ENCODE results near the gene RASL12. TPM values are rescaled to one million over a fixed set of nuclear protein-coding genes. Genes with fewer than 3 reads are reported as not detected.
"Not testable (repeated sequence)": the region's sequence is repeated elsewhere in the genome, so short reads cannot be mapped to it uniquely, and the experiment has no call there.

RASL12 gene
- polyA plus RNA-seq: 10 to 100 TPM in 1 of 3 donors, 1 to 10 TPM in 2; 1.7 to 21.6 (median 6.7) TPM

GRCh38 chr15:65067645-65068402 is at the start of gene RASL12:
Gene RASL12, minus strand, starts transcription at chr15:65067991. Its CDS starts 156 bp downstream, at chr15:65067835.
- H3K27ac ChIP-seq (ENCODE audit: low read depth, low read length): peak within 1 kb of the TSS; percentile 36
- 3 to 10% (median 5%) methylated on average over 42 to 66 of the region's 66 CpGs for WGBS, 3 donors

GRCh38 chr15:65115542-65115941 is 47.8 kb upstream of the RASL12 start:
- whole genome bisulfite sequencing, 3 donors: 84 to 91% (median 88%) methylated on average over 5 of the region's 5 CpGs
- no peak overlapping the region for H3K27ac ChIP-seq (ENCODE audit: low read depth, low read length)

GRCh38 chr15:65115086-65115485 is 47.3 kb upstream of the RASL12 start, which contains the start of gene UBAP1L:
Gene UBAP1L, minus strand, starts transcription at chr15:65115200. Its CDS starts 8,985 bp downstream, at chr15:65106215.
- H3K27ac ChIP-seq (ENCODE audit: low read depth, low read length): no peak within 1 kb of the TSS
- WGBS, 3 donors: 87 to 94% (median 92%) methylated on average over 2 of the region's 2 CpGs

- 54 to 79% (median 55%) methylated on average over 3 of the region's 3 CpGs for WGBS, 3 donors
These were observed 43.0 kb upstream of the RASL12 start for GRCh38 chr15:65110676-65111292.

GRCh38 chr15:65106011-65106590 is 38.3 kb upstream of the RASL12 start:
- no peak overlapping the region for H3K27ac ChIP-seq (ENCODE audit: low read depth, low read length)
- 79 to 82% (median 80%) methylated on average over 6 of the region's 6 CpGs for WGBS, 3 donors

More at GRCh38 chr15:65110676-65111292, 43.0 kb upstream of the RASL12 start:
- no peak overlapping the region for H3K27ac ChIP-seq (ENCODE audit: low read depth, low read length)

- 89 to 91% (median 91%) methylated on average over 5 of the region's 5 CpGs for WGBS, 3 donors
These were observed 37.2 kb upstream of the RASL12 start for GRCh38 chr15:65105038-65105437.

GRCh38 chr15:65102912-65103311 is 35.1 kb upstream of the RASL12 start:
- no peak overlapping the region for H3K27ac ChIP-seq (ENCODE audit: low read depth, low read length)
- 96 to 100% (median 97%) methylated on average over 3 of the region's 3 CpGs for WGBS, 3 donors

More at GRCh38 chr15:65105038-65105437, 37.2 kb upstream of the RASL12 start:
- no peak overlapping the region for H3K27ac ChIP-seq (ENCODE audit: low read depth, low read length)

GRCh38 chr15:65101891-65102708 is 34.3 kb upstream of the RASL12 start:
- H3K27ac ChIP-seq (ENCODE audit: low read depth, low read length): no peak overlapping the region
- 68 to 86% (median 86%) methylated on average over 45 to 75 of the region's 75 CpGs for WGBS, 3 donors

GRCh38 chr15:65101411-65101890 is 33.7 kb upstream of the RASL12 start:
- no peak overlapping the region for H3K27ac ChIP-seq (ENCODE audit: low read depth, low read length)
- 32 to 42% (median 42%) methylated on average over 9 of the region's 9 CpGs for WGBS, 3 donors

GRCh38 chr15:65100442-65100841 is 32.7 kb upstream of the RASL12 start:
- H3K27ac ChIP-seq (ENCODE audit: low read depth, low read length): no peak overlapping the region
- WGBS, 3 donors: 82 to 87% (median 85%) methylated on average over 7 of the region's 7 CpGs

- H3K27ac ChIP-seq (ENCODE audit: low read depth, low read length): not testable (repeated sequence)
- 94 to 98% (median 95%) methylated on average over 10 of the region's 10 CpGs for WGBS, 3 donors
These were observed 32.0 kb upstream of the RASL12 start for GRCh38 chr15:65099801-65100200.

GRCh38 chr15:65099336-65099735 is 31.5 kb upstream of the RASL12 start:
- H3K27ac ChIP-seq (ENCODE audit: low read depth, low read length): no peak overlapping the region
- WGBS, 3 donors: 96 to 98% (median 97%) methylated on average over 5 of the region's 5 CpGs

- WGBS, 3 donors: 92 to 97% (median 95%) methylated on average over 7 of the region's 7 CpGs
- no peak overlapping the region for H3K27ac ChIP-seq (ENCODE audit: low read depth, low read length)
These were observed 30.0 kb upstream of the RASL12 start for GRCh38 chr15:65097651-65098263.

- 85 to 90% (median 87%) methylated on average over 6 of the region's 6 CpGs for WGBS, 3 donors
- H3K27ac ChIP-seq (ENCODE audit: low read depth, low read length): no peak overlapping the region
These were observed 28.9 kb upstream of the RASL12 start for GRCh38 chr15:65096481-65097385.

GRCh38 chr15:65095747-65096104 is 27.9 kb upstream of the RASL12 start:
- H3K27ac ChIP-seq (ENCODE audit: low read depth, low read length): no peak overlapping the region
- WGBS, 3 donors: 76 to 93% (median 88%) methylated on average over 6 of the region's 6 CpGs

- 67 to 72% (median 72%) methylated on average over 5 of the region's 5 CpGs for WGBS, 3 donors
- H3K27ac ChIP-seq (ENCODE audit: low read depth, low read length): no peak overlapping the region
These were observed 27.4 kb upstream of the RASL12 start for GRCh38 chr15:65095011-65095746.
